Activated T-cell treated with anti-CD3 and anti-CD28 coated beads for 24 hours (primary cell): Measurements from ENCODE around the gene WIPF3.
"Not testable (repeated sequence)": the region's sequence is repeated elsewhere in the genome, so short reads cannot be mapped to it uniquely, and the experiment has no call there.

Experiments used
- DNase-seq: peaks from one replicate; pipeline ENCODE4 v3.0.0-alpha.2; 2020; ENCODE audit warnings: low read depth

The WIPF3 gene

GRCh38 chr7:29955075-29955792 lies 148.9 kb downstream of the WIPF3 start:
- no peak for DNase-seq

- DNase-seq = no peak
These were observed 149.6 kb downstream of the WIPF3 start for GRCh38 chr7:29955799-29956486.

DNA sequence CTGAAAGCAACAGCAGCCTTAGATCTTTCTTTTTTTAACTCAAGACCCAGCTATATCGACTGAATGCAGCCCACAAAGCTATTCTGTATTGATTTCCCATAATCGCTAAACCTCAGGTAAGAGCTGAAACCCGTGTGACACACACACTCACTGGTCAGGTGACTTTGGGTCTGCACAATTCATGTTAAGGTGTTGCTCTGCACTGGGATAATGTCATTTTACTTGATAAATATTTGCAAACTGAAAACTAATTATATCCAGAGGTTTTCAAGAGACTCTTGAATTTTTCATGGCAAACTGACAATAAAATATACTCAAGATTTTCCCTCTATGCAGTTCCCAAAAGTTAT lies 150.2 kb downstream of the WIPF3 start:
- DNase-seq = no peak

- DNase-seq = no peak
These were observed 151.4 kb downstream of the WIPF3 start for GRCh38 chr7:29957521-29958310.

GRCh38 chr7:29958667-29959358 lies 152.5 kb downstream of the WIPF3 start:
- DNase-seq = no peak

DNA sequence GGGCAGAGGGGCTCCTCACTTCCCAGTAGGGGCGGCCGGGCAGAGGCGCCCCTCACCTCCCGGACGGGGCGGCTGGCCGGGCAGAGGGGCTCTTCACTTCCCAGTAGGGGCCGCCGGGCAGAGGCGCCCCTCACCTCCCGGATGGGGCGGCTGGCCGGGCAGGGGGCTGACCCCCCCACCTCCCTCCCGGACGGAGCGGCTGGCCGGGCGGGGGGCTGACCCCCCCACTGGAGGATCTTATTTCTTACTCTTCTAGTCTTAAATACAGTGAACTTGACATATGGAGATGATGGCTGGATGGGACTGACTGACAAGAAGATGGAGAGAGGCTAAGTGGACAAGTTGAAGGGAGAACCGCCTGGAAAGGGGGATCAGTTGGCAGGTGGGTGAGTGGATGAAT lies 155.3 kb downstream of the WIPF3 start:
- not testable (repeated sequence) for DNase-seq

DNA sequence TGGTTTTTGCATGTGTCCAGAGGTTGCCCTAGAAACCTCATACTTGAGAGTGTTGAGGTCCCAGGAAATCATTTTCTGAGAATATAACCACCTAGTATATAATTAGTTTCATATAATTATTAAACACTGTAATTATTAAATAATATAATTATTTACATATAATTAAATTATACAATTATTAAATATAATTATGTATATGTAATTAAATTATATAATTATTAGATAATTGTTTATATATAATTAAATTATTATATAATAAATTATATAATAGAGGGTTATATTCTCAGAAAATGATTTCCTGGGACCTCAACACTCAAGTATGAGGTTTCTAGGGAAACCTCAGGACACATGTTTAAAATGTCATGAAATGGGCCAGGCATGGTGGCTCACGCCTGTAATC lies 155.7 kb downstream of the WIPF3 start:
- no peak for DNase-seq

DNA sequence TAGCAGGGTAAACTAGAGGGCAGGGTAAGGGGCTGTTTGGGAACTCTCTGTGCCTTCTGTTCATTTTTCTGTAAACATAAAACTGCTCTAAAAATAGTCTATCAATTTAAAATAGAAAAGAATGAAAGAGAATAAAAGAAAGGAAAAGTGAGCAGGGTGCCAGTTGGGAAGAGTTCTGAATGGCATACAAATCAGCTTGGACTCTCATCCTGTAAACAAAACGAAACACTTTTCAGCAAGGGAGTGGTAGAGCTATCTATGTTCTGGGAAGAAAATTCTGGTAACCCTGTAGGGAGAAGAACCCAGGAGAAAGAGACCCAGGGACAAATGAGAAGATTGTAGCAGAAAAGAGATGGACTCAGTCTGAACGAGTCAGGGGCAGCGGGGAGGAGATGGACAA lies 158.7 kb downstream of the WIPF3 start:
- DNase-seq = no peak
